Ishikawa (cell line): ENCODE results near the gene SLFN12L.

Experiments
- CEBPB ChIP-seq: IDR thresholded peaks from 2 replicates; pipeline ENCODE4 v1.6.1; 2012
- CREB1 ChIP-seq: IDR thresholded peaks from 2 replicates; pipeline ENCODE4 v1.6.1; 2012; ENCODE audit warnings: low read depth
- EGR1 ChIP-seq: IDR thresholded peaks from 2 replicates; pipeline ENCODE4 v1.6.1; 2012
- EP300 ChIP-seq: IDR thresholded peaks from 2 replicates; pipeline ENCODE4 v1.6.1; 2012; ENCODE audit warnings: borderline replicate concordance
- FOXM1 ChIP-seq: IDR thresholded peaks from 2 replicates; pipeline ENCODE4 v1.6.1; 2012; ENCODE audit warnings: low read depth, borderline replicate concordance
- MAX ChIP-seq: IDR thresholded peaks from 2 replicates; pipeline ENCODE4 v1.6.1; 2012
- NFIC ChIP-seq: IDR thresholded peaks from 2 replicates; pipeline ENCODE4 v1.6.1; 2012
- RAD21 ChIP-seq: IDR thresholded peaks from 2 replicates; pipeline ENCODE4 v1.6.1; 2012; ENCODE audit warnings: low read depth
- REST ChIP-seq: IDR thresholded peaks from 2 replicates; pipeline ENCODE4 v1.6.1; 2012; ENCODE audit warnings: low read depth, mild to moderate bottlenecking
- TAF1 ChIP-seq: IDR thresholded peaks from 2 replicates; pipeline ENCODE4 v1.6.1; 2012; ENCODE audit warnings: low read depth, mild to moderate bottlenecking
- TCF12 ChIP-seq: IDR thresholded peaks from 2 replicates; pipeline ENCODE4 v1.6.1; 2012; ENCODE audit warnings: low read depth
- TEAD4 ChIP-seq: IDR thresholded peaks from 2 replicates; pipeline ENCODE4 v1.6.1; 2012
- USF1 ChIP-seq: IDR thresholded peaks from 2 replicates; pipeline ENCODE4 v1.6.1; 2012
- YY1 ChIP-seq: IDR thresholded peaks from 2 replicates; pipeline ENCODE4 v1.6.1; 2012; ENCODE audit warnings: low read depth
- ZBTB7A ChIP-seq: IDR thresholded peaks from 2 replicates; pipeline ENCODE4 v1.6.1; 2012; ENCODE audit warnings: low read depth

Gene SLFN12L

GRCh38 chr17:35488991-35489390 lies 48.5 kb downstream of the SLFN12L start:
- TF ChIP-seq RAD21 (no peak), USF1 (no peak), CREB1 (no peak), MAX (no peak), NFIC (no peak), EGR1 (no peak), REST (no peak), CEBPB (no peak), FOXM1 (no peak)

GRCh38 chr17:35486920-35487732 lies 50.4 kb downstream of the SLFN12L start:
- TF ChIP-seq RAD21 = no peak
- no peak for TF ChIP-seq TAF1
- TF ChIP-seq NFIC = no peak
- TF ChIP-seq EP300 = no peak
- no peak for TF ChIP-seq EGR1
- no peak for TF ChIP-seq TCF12
- TF ChIP-seq REST = no peak
- no peak for TF ChIP-seq TEAD4

GRCh38 chr17:35479271-35479670 lies 58.2 kb downstream of the SLFN12L start:
- no peak for TF ChIP-seq YY1
- no peak for TF ChIP-seq EP300
- TF ChIP-seq FOXM1 = no peak
- no peak for TF ChIP-seq ZBTB7A
- no peak for TF ChIP-seq TAF1

GRCh38 chr17:35477248-35477647 lies 60.2 kb downstream of the SLFN12L start:
- TF ChIP-seq TEAD4 (no peak), FOXM1 (no peak), TCF12 (no peak), USF1 (no peak), EP300 (no peak), YY1 (no peak), ZBTB7A (no peak), CEBPB (no peak), TAF1 (no peak), CREB1 (no peak), RAD21 (no peak), REST (no peak), MAX (no peak), NFIC (no peak), EGR1 (no peak)
